Uterus (tissue), 4 donors: Measurements from ENCODE around the gene SRP54. TPM values are rescaled to one million over a fixed set of nuclear protein-coding genes. Genes with fewer than 3 reads are reported as not detected.

ENCODE experiments used
- DNase-seq, 2 donors: peaks; one replicate each; pipeline ENCODE4 v3.0.0-alpha.2; 2019 to 2020
- H3K27ac ChIP-seq, 2 donors: fragments of 200-600 bp; sonication (generic); 1 replicate in 1 of 2; 2 replicates in 1 of 2; pipeline ENCODE4 v1.5.1; 2016 to 2018
- H3K27me3 ChIP-seq, 2 donors: fragments of 200-600 bp; sonication (generic); one replicate each; pipeline ENCODE4 v1.5.1; 2018 to 2019; ENCODE audit warnings: control low read depth in 1 of 2
- H3K36me3 ChIP-seq, 2 donors: fragments of 200-600 bp; sonication (generic); one replicate each; pipeline ENCODE4 v1.5.1; 2019; ENCODE audit warnings: control low read depth in 1 of 2
- H3K4me1 ChIP-seq, 2 donors: fragments of 200-600 bp; sonication (generic); one replicate each; pipeline ENCODE4 v1.5.1; 2018 to 2019; ENCODE audit warnings: control low read depth in 1 of 2
- H3K4me3 ChIP-seq, 2 donors: fragments of 200-600 bp; sonication (generic); 1 replicate in 1 of 2; 2 replicates in 1 of 2; pipeline ENCODE4 v1.5.1; 2018 to 2019; ENCODE audit warnings: mild to moderate bottlenecking in 1 of 2
- H3K9me3 ChIP-seq, 2 donors: fragments of 200-600 bp; sonication (generic); one replicate each; pipeline ENCODE4 v1.5.1; 2019; ENCODE audit warnings: control low read depth in 1 of 2
- CTCF ChIP-seq, 4 experiments: fragments of 200-600 bp in 2 of 4; fragments of 450-650 bp in 2 of 4; sonication (generic) in 2 of 4; IDR thresholded peaks; one replicate each; pipeline ENCODE4 v1.5.1; 2016 to 2019; ENCODE audit warnings: antibody characterized with exemption in 4 of 4, mild to moderate bottlenecking in 2 of 4, moderate library complexity in 1 of 4
- POLR2A ChIP-seq, 2 donors: fragments of 450-650 bp; IDR thresholded peaks; one replicate each; pipeline ENCODE4 v1.6.1; 2016; ENCODE audit warnings: antibody characterized with exemption in 2 of 2, mild to moderate bottlenecking in 1 of 2, moderate library complexity in 1 of 2
- intact Hi-C: fragments of 100-400 bp; cut with DNase I; formaldehyde crosslinking; loops from one replicate; pipeline ENCODE4 v1.15.1; 2023; ENCODE audit warnings: low total_unique reads
- total RNA-seq, 4 donors: library from RNA; depleted of rRNA in 3 of 4; stranded (reverse); fragments of >200 nt in 3 of 4; gene quantifications; one replicate each; pipeline versions ENCODE4 v1.1.0 to v1.2.4, GENCODE V29; 2014 to 2023
- donor health status: DM: yes; HTN: yes; CAD: no.

Gene SRP54
- total RNA-seq, 4 donors from 2014 or later = 41.7 to 219 (median 82.1) TPM

- intact Hi-C loops = loop anchor here (10.0 kb wide), 1 partner anchor 60 kb away; the partner anchor contains the start of gene SRP54
- no peaks in the 10 kb centered on the region for H3K36me3 ChIP-seq
- H3K9me3 ChIP-seq = no peaks in the 10 kb centered on the region
- no peak for TF ChIP-seq POLR2A (IDR thresholded peaks at IDR 0.05)
- no peak for DNase-seq
- peak overlapping the region; percentile 89 to 95 for H3K27ac ChIP-seq
- no peaks in the 10 kb centered on the region for H3K4me1 ChIP-seq
- no peaks in the 10 kb centered on the region for H3K27me3 ChIP-seq
- peak overlapping the region; percentile 69 to 82 for H3K4me3 ChIP-seq
Observed at GRCh38 chr14:35044939-35045797, 62.4 kb downstream of the SRP54 start.

GRCh38 chr14:35045798-35046047 lies 62.9 kb downstream of the SRP54 start:
- H3K27me3 ChIP-seq = no peaks in the 10 kb centered on the region
- H3K27ac ChIP-seq = peak overlapping the region; percentile 89 to 95
- intact Hi-C loops = loop anchor here (10.0 kb wide), 1 partner anchor 61 kb away; the partner anchor contains the start of gene SRP54
- H3K4me1 ChIP-seq = no peaks in the 10 kb centered on the region
- peak overlapping the region; percentile 69 to 82 for H3K4me3 ChIP-seq
- no peak for DNase-seq
- no peaks in the 10 kb centered on the region for H3K36me3 ChIP-seq
- TF ChIP-seq POLR2A (IDR thresholded peaks at IDR 0.05) (no peak), CTCF (IDR thresholded peaks at IDR 0.05) (no peak)
- H3K9me3 ChIP-seq = no peaks in the 10 kb centered on the region

DNA sequence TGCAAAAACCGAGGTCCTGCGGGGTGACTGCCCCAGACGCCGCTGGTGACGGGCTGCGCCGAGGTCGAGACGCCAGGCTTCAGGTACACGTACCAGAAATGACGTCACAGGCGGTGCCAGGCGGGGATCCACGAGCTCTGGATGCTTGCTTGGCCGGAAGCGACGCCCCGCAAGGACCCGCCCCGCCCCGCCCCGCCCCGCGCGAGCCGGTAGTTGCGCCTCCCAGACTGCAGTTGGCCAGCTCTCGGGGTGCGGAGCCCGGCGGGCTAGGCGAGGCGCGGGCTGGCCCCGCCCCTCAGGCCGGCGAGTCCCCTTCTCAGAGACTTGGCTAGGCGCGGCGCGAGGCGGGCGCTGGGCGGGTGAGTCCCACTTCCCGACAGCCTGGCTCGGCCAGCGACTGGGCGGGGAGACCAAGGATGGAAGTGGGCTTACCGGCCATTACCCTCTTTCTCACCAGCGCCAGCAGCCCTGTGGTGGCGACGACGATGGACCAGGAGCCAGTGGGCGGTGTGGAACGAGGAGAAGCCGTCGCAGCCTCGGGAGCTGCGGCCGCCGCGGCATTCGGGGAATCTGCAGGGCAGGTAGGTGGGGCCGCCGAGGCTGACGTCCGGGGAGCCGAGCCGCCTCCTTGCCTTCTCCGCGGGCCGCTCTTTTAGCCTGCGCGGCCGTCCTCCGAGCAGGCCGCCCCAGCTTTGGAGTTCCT lies 63.4 kb downstream of the SRP54 start, which contains the start of gene FAM177A1:
Gene FAM177A1 (plus strand): TSS at position 225 of the 703 bp plus-strand sequence. CDS start 192 bp downstream, at position 417.
- intact Hi-C loops = loop anchor here (10.0 kb wide), 1 partner anchor 61 kb away; the partner anchor contains the start of gene SRP54
- H3K4me3 ChIP-seq = peak within 1 kb of the TSS; percentile 69 to 82

GRCh38 chr14:35046751-35047536 lies 64.2 kb downstream of the SRP54 start:
- H3K36me3 ChIP-seq = no peaks in the 10 kb centered on the region
- no peaks in the 10 kb centered on the region for H3K27me3 ChIP-seq
- peak overlapping the region; percentile 69 to 82 for H3K4me3 ChIP-seq
- H3K27ac ChIP-seq = peak overlapping the region; percentile 89 to 95
- intact Hi-C loops = loop anchor here (10.0 kb wide), 1 partner anchor 62 kb away; the partner anchor contains the start of gene SRP54
- TF ChIP-seq POLR2A (IDR thresholded peaks at IDR 0.05) = no peak
- TF ChIP-seq CTCF (IDR thresholded peaks at IDR 0.05) = no peak
- peak in 1 of 2 donors; percentile 49 for DNase-seq
- H3K9me3 ChIP-seq = no peaks in the 10 kb centered on the region
- no peaks in the 10 kb centered on the region for H3K4me1 ChIP-seq

More for the DNA sequence above, 63.4 kb downstream of the SRP54 start, which contains the start of gene FAM177A1:
- no peaks in the 10 kb centered on the region for H3K9me3 ChIP-seq
- H3K36me3 ChIP-seq = no peaks in the 10 kb centered on the region
- H3K27ac ChIP-seq = peak within 1 kb of the TSS; percentile 89 to 95
- TF ChIP-seq CTCF (IDR thresholded peaks at IDR 0.05) (no peak), POLR2A (IDR thresholded peaks at IDR 0.05) (peak in 1 of 2 donors; percentile 91)
- no peaks in the 10 kb centered on the region for H3K27me3 ChIP-seq
- DNase-seq = peak; percentile 98
- H3K4me1 ChIP-seq = no peaks in the 10 kb centered on the region

- DNase-seq = no peak
- Histone ChIP-seq H3K27me3 (no peaks in the 10 kb centered on the region), H3K4me1 (no peaks in the 10 kb centered on the region), H3K9me3 (no peaks in the 10 kb centered on the region), H3K36me3 (no peaks in the 10 kb centered on the region), H3K4me3 (no peak overlapping the region), H3K27ac (no peak overlapping the region)
- intact Hi-C loops = loop anchor here (10.0 kb wide), 1 partner anchor 63 kb away; the partner anchor contains the start of gene SRP54
- TF ChIP-seq POLR2A (IDR thresholded peaks at IDR 0.05) (no peak), CTCF (IDR thresholded peaks at IDR 0.05) (no peak)
Observed at GRCh38 chr14:35047976-35048513, 65.3 kb downstream of the SRP54 start.
